PC-9 (cell line): ENCODE measurements around the gene SLC12A3.

Source experiments
- EZH2 ChIP-seq: fragments of 200-600 bp; sonication (generic); IDR thresholded peaks from 2 replicates; pipeline ENCODE4 v1.8.0; 2017; ENCODE audit warnings: antibody characterized with exemption, low read depth
- TF ChIP-seq, protein P1 (sequence below): fragments of 200-600 bp; sonication (generic); conservative IDR thresholded peaks from 2 replicates; pipeline ENCODE4 v1.6.1; 2017; ENCODE audit warnings: mixed run types, antibody characterized with exemption, mild to moderate bottlenecking, moderate library complexity

DNA sequence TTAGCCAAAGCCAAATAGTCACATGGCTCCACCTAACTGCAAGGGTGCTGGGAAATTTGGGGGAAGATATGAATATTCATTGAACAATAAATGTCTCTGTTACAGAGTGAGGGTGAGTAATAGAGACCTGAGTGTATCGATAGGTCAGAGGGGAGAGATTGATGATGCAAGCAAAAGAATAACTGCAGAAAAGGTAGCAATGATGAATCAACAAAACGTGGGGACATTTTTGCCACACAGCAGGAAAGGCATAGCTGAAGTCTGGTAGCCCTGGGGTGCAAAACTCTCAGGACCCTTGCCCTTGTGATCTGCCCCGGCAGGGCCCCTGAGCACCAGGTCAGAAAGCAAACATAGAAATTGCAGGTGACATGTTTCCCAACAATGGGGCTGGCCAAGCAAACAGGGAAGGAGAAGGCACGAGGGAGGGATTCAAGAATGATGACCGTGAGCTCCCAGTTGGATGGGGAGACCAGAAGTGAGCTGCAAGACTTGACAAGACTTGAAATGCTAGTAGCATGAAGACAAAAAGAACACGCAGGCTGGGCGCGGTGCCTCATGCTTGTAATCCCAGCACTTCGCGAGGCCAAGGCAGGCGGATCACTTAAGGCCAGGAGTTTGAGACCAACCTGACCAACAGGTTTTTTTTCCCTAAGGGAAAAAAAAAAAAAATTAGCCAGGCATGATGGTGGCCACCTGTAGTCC, 54.2 kb downstream of the SLC12A3 start:
- TF ChIP-seq, protein P1, sequence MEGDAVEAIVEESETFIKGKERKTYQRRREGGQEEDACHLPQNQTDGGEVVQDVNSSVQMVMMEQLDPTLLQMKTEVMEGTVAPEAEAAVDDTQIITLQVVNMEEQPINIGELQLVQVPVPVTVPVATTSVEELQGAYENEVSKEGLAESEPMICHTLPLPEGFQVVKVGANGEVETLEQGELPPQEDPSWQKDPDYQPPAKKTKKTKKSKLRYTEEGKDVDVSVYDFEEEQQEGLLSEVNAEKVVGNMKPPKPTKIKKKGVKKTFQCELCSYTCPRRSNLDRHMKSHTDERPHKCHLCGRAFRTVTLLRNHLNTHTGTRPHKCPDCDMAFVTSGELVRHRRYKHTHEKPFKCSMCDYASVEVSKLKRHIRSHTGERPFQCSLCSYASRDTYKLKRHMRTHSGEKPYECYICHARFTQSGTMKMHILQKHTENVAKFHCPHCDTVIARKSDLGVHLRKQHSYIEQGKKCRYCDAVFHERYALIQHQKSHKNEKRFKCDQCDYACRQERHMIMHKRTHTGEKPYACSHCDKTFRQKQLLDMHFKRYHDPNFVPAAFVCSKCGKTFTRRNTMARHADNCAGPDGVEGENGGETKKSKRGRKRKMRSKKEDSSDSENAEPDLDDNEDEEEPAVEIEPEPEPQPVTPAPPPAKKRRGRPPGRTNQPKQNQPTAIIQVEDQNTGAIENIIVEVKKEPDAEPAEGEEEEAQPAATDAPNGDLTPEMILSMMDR = no peak
- no peak for TF ChIP-seq EZH2
